CD4-positive, alpha-beta T cell treated with Interleukin-17A for 1 hour (primary cell): ENCODE results near the gene PRAMEF25.
"Not testable (repeated sequence)": the region's sequence is repeated elsewhere in the genome, so short reads cannot be mapped to it uniquely, and the experiment has no call there.

Experiments used
- DNase-seq: peaks from one replicate; pipeline ENCODE4 v3.0.0-alpha.2; 2020

The PRAMEF25 gene

DNA sequence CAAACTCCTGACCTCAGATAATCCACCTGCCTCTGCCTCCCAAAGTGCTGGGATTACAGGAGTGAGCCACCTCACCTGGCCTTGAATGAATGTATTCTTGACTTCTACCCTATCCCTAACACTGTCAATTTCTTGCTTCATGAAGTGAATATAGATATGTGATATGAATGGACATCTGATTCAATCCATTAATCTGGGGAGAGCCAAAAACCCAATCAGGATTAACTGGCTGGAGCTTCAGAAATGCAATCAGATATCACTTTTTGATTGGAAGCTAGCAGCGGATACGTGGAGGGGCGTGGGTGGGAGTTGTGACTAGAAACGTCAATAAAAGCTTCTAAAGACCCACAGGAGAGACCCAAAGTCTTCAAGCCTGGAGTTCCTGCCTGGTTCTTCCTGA, at the start of gene PRAMEF25:
TSS of gene PRAMEF25 (plus strand) at position 301 of the 400 bp plus-strand sequence. CDS start 2,920 bp downstream, outside the sequence.
- DNase-seq: not testable (repeated sequence)

- not testable (repeated sequence) for DNase-seq
Measured at GRCh38 chr1:13056475-13056874, 14.1 kb upstream of the PRAMEF25 start, which contains the start of gene PRAMEF27. Gene PRAMEF27, minus strand, starts transcription at chr1:13056575. Its CDS starts 2,916 bp downstream, at chr1:13053659.

- not testable (repeated sequence) for DNase-seq
Measured at GRCh38 chr1:13116754-13117153, 46.2 kb downstream of the PRAMEF25 start, which contains the start of gene HNRNPCL2. Gene HNRNPCL2, minus strand, starts transcription at chr1:13116854. Its CDS starts 454 bp downstream, at chr1:13116400.
